Astrocyte (in vitro differentiated cells and primary cell): ENCODE data around the gene RPL10. TPM values are rescaled to one million over a fixed set of nuclear protein-coding genes. Genes with fewer than 3 reads are reported as not detected.

Experiments used
- DNase-seq: peaks from one replicate; pipeline ENCODE4 v3.0.0-alpha.2; 2010; ENCODE audit warnings: low read depth
- FAIRE-seq: peaks from 2 replicates; lab custom pipeline; 2011; peaks lifted over from hg19 to GRCh38; lab: Jason Lieb, UNC
- H2AFZ ChIP-seq: 2 replicates; pipeline ENCODE4 v1.6.0; 2012; ENCODE audit warnings: low read depth, low read length, inconsistent platforms
- H3K27ac ChIP-seq: 2 replicates; pipeline ENCODE4 v1.5.1; 2011; ENCODE audit warnings: low read depth, low read length, inconsistent platforms
- H3K27me3 ChIP-seq: 2 replicates; pipeline ENCODE4 v1.6.0; 2011; ENCODE audit warnings: low read length, inconsistent platforms; ENCODE audit not compliant: insufficient read depth
- H3K36me3 ChIP-seq: 2 replicates; pipeline ENCODE4 v1.5.1; 2011; ENCODE audit warnings: low read length, inconsistent platforms; ENCODE audit not compliant: insufficient read depth
- H3K4me1 ChIP-seq: 2 replicates; pipeline ENCODE4 v1.5.1; 2011; ENCODE audit warnings: low read length, inconsistent platforms; ENCODE audit not compliant: insufficient read depth
- H3K4me2 ChIP-seq: 2 replicates; pipeline ENCODE4 v1.6.0; 2012; ENCODE audit warnings: low read length, inconsistent platforms
- H3K4me3 ChIP-seq: 2 replicates; pipeline ENCODE4 v1.5.1; 2011; ENCODE audit warnings: low read depth, mild to moderate bottlenecking, low read length, inconsistent platforms; ENCODE audit not compliant: insufficient read depth
- H3K79me2 ChIP-seq: 2 replicates; pipeline ENCODE4 v1.6.0; 2012; ENCODE audit warnings: mild to moderate bottlenecking, low read length, inconsistent platforms; ENCODE audit not compliant: insufficient read depth
- H3K9ac ChIP-seq: 2 replicates; pipeline ENCODE4 v1.6.0; 2012; ENCODE audit warnings: mild to moderate bottlenecking, low read length, inconsistent platforms
- H3K9me3 ChIP-seq: 2 replicates; pipeline ENCODE4 v1.5.1; 2012; ENCODE audit warnings: low read depth, mild to moderate bottlenecking, low read length, inconsistent platforms; ENCODE audit not compliant: insufficient read depth
- H4K20me1 ChIP-seq: 2 replicates; pipeline ENCODE4 v1.6.0; 2012; ENCODE audit warnings: low read length, inconsistent platforms; ENCODE audit not compliant: insufficient read depth
- H3K27ac Mint-ChIP-seq: one replicate; pipeline ENCODE4 v1.8.0; 2021; ENCODE audit warnings: mild to moderate bottlenecking, mixed read lengths; ENCODE audit not compliant: unreplicated experiment
- H3K27me3 Mint-ChIP-seq: one replicate; pipeline ENCODE4 v1.8.0; 2021; ENCODE audit warnings: low read depth, mixed read lengths; ENCODE audit not compliant: unreplicated experiment
- H3K36me3 Mint-ChIP-seq: one replicate; pipeline ENCODE4 v1.8.0; 2021; ENCODE audit warnings: low read depth, mixed read lengths; ENCODE audit not compliant: unreplicated experiment
- H3K4me1 Mint-ChIP-seq: one replicate; pipeline ENCODE4 v1.8.0; 2021; ENCODE audit warnings: low read depth, mixed read lengths; ENCODE audit not compliant: unreplicated experiment
- H3K4me3 Mint-ChIP-seq: one replicate; pipeline ENCODE4 v1.8.0; 2021; ENCODE audit warnings: mild to moderate bottlenecking, moderate library complexity, mixed read lengths; ENCODE audit not compliant: unreplicated experiment
- H3K9me3 Mint-ChIP-seq: one replicate; pipeline ENCODE4 v1.8.0; 2021; ENCODE audit warnings: mild to moderate bottlenecking, mixed read lengths; ENCODE audit not compliant: unreplicated experiment
- EZH2 ChIP-seq: IDR thresholded peaks from 2 replicates; pipeline ENCODE4 v1.6.1; 2012; ENCODE audit warnings: mild to moderate bottlenecking, low read length, inconsistent platforms; ENCODE audit not compliant: insufficient read depth
- microRNA-seq: library from miRNA; unstranded; fragments of <30 nt; microRNA quantifications from one replicate; pipeline ENCODE4 v1.2.0, GENCODE V29; 2020
- total RNA-seq: library from RNA; stranded (reverse); gene quantifications from 2 replicates; pipeline ENCODE4 v1.2.1, GENCODE V29; 2021
- TF ChIP-seq, protein P1 (sequence below): IDR thresholded peaks from 2 replicates; pipeline ENCODE4 v1.5.1; 2011; ENCODE audit warnings: low read depth, mild to moderate bottlenecking, inconsistent platforms, low read length, moderate library complexity; ENCODE audit not compliant: insufficient read depth

The RPL10 gene
- total RNA-seq, 1 donor from 2014 or later = 1,967 TPM

GRCh38 chrX:154449618-154450017 lies 51.4 kb downstream of the RPL10 start:
- Histone ChIP-seq H3K27me3 (no peaks in the 10 kb centered on the region), H3K79me2 (peaks cover 25% of the 10 kb centered on the region), H3K9me3 (no peaks in the 10 kb centered on the region), H3K9ac (no peak overlapping the region), H3K4me2 (no peak overlapping the region), H2AFZ (no peak overlapping the region), H3K27ac (no peak overlapping the region), H4K20me1 (peaks cover 19% of the 10 kb centered on the region), H3K4me3 (no peak overlapping the region), H3K36me3 (no peaks in the 10 kb centered on the region), H3K4me1 (peaks cover 15% of the 10 kb centered on the region)
- no peak for DNase-seq
- peaks cover 1% of the 10 kb centered on the region for H3K9me3 Mint-ChIP-seq
- no peak for FAIRE-seq
- H3K36me3 Mint-ChIP-seq = peaks cover 6% of the 10 kb centered on the region
- no peaks in the 10 kb centered on the region for H3K4me1 Mint-ChIP-seq
- H3K27ac Mint-ChIP-seq = no peak overlapping the region
- TF ChIP-seq, protein P1, sequence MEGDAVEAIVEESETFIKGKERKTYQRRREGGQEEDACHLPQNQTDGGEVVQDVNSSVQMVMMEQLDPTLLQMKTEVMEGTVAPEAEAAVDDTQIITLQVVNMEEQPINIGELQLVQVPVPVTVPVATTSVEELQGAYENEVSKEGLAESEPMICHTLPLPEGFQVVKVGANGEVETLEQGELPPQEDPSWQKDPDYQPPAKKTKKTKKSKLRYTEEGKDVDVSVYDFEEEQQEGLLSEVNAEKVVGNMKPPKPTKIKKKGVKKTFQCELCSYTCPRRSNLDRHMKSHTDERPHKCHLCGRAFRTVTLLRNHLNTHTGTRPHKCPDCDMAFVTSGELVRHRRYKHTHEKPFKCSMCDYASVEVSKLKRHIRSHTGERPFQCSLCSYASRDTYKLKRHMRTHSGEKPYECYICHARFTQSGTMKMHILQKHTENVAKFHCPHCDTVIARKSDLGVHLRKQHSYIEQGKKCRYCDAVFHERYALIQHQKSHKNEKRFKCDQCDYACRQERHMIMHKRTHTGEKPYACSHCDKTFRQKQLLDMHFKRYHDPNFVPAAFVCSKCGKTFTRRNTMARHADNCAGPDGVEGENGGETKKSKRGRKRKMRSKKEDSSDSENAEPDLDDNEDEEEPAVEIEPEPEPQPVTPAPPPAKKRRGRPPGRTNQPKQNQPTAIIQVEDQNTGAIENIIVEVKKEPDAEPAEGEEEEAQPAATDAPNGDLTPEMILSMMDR = no peak
- TF ChIP-seq EZH2 = no peak
- no peak overlapping the region for H3K4me3 Mint-ChIP-seq
- no peaks in the 10 kb centered on the region for H3K27me3 Mint-ChIP-seq

DNA sequence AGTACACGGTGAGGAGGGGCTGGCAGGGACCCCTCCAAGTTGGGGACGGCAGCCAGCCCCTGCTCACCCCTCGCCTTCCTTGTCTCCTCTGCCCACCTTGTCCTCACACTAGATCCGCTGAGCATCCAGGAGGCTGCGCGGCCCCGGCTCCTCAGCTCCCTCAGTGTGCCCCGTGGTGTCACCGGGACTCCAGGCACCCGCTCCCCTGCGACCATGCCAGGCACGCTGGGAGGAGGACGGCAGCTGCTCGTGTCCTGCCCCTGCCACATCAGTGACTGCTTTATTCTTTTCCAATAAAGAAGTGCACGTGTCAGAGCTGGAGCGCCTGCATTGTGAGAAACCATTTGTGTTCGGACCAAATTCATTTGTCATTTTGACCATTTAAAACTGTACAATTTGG lies 52.1 kb downstream of the RPL10 start:
- Histone ChIP-seq H3K27me3 (no peaks in the 10 kb centered on the region), H2AFZ (no peak overlapping the region), H3K36me3 (no peaks in the 10 kb centered on the region), H3K79me2 (peaks cover 18% of the 10 kb centered on the region), H3K9me3 (no peaks in the 10 kb centered on the region), H3K27ac (no peak overlapping the region), H3K4me3 (no peak overlapping the region), H3K4me1 (peaks cover 8% of the 10 kb centered on the region), H3K9ac (no peak overlapping the region), H3K4me2 (no peak overlapping the region), H4K20me1 (peaks cover 14% of the 10 kb centered on the region)
- H3K9me3 Mint-ChIP-seq = peaks cover 2% of the 10 kb centered on the region
- no peaks in the 10 kb centered on the region for H3K4me1 Mint-ChIP-seq
- no peak for FAIRE-seq
- TF ChIP-seq, protein P1 = no peak
- no peak for TF ChIP-seq EZH2
- H3K27ac Mint-ChIP-seq = no peak overlapping the region
- no peak overlapping the region for H3K4me3 Mint-ChIP-seq
- H3K36me3 Mint-ChIP-seq = peaks cover 7% of the 10 kb centered on the region
- no peak for DNase-seq
- no peaks in the 10 kb centered on the region for H3K27me3 Mint-ChIP-seq

Small RNA genes lying within 50 kb of the gene (microRNA-seq; reads per million reads assigned to microRNA genes)
- 6.8 reads per million, percentile 28 among the genes with 10 or more reads in this experiment for gene MIR6858

Other genes with a start within 250 kb of the RPL10 start
- not detected in 2 replicates for gene OPN1MW, start 215.8 kb upstream of the RPL10 start, total RNA-seq
- gene OPN1MW2, start 178.6 kb upstream of the RPL10 start, total RNA-seq = not detected in 2 replicates
- not detected in 2 replicates for gene OPN1MW3, start 140.8 kb upstream of the RPL10 start, total RNA-seq
- gene TEX28, start 103.3 kb upstream of the RPL10 start, total RNA-seq = not detected in 2 replicates
- gene TKTL1, start 102.6 kb upstream of the RPL10 start, total RNA-seq = not detected in 2 replicates
- 2,809 and 2,978 TPM in 2 replicates for gene FLNA, start 23.7 kb upstream of the RPL10 start, total RNA-seq
- gene EMD, start 19.1 kb upstream of the RPL10 start, total RNA-seq = 75.6 and 75.7 TPM in 2 replicates
- gene DNASE1L1, start 10.9 kb downstream of the RPL10 start, total RNA-seq = 35.1 and 39.1 TPM in 2 replicates
- 16.6 and 20.7 TPM in 2 replicates for gene TAFAZZIN, start 13.2 kb downstream of the RPL10 start, total RNA-seq
- gene ATP6AP1, start 30.3 kb downstream of the RPL10 start, total RNA-seq = 153 and 175 TPM in 2 replicates
- gene GDI1, start 38.8 kb downstream of the RPL10 start, total RNA-seq = 137 and 143 TPM in 2 replicates
- gene FAM50A, start 45.8 kb downstream of the RPL10 start, total RNA-seq = 88.0 and 100.0 TPM in 2 replicates
- gene PLXNA3, start 59.9 kb downstream of the RPL10 start, total RNA-seq = 117 and 149 TPM in 2 replicates
- 20.0 and 20.1 TPM in 2 replicates for gene LAGE3, start 80.9 kb downstream of the RPL10 start, total RNA-seq
- gene UBL4A, start 88.2 kb downstream of the RPL10 start, total RNA-seq = 25.8 and 26.2 TPM in 2 replicates
- gene SLC10A3, start 92.3 kb downstream of the RPL10 start, total RNA-seq = 24.4 and 27.3 TPM in 2 replicates
- gene FAM3A, start 117.9 kb downstream of the RPL10 start, total RNA-seq = 20.9 and 26.1 TPM in 2 replicates
- gene G6PD, start 148.5 kb downstream of the RPL10 start, total RNA-seq = 54.1 and 62.8 TPM in 2 replicates
- 21.4 and 22.3 TPM in 2 replicates for gene IKBKG, start 149.2 kb downstream of the RPL10 start, total RNA-seq
- gene CTAG1A, start 186.8 kb downstream of the RPL10 start, total RNA-seq = not detected in 2 replicates
- not detected in 2 replicates for gene CTAG1B, start 220.9 kb downstream of the RPL10 start, total RNA-seq